Tibial nerve (tissue), 4 donors: ENCODE results near the gene ADAMTS12. TPM values are rescaled to one million over a fixed set of nuclear protein-coding genes. Genes with fewer than 3 reads are reported as not detected.

Experiments used
- DNase-seq, 2 donors: peaks; one replicate each; pipeline ENCODE4 v3.0.0-alpha.2; 2019; ENCODE audit warnings: low spot score in 2 of 2
- H3K27ac ChIP-seq, 4 donors: fragments of 200-600 bp; sonication (generic) in 3 of 4; one replicate each; pipeline ENCODE4 v1.5.1; 2017 to 2019; ENCODE audit warnings: mild to moderate bottlenecking in 1 of 4
- H3K27me3 ChIP-seq, 2 donors: fragments of 200-600 bp; sonication (generic) in 1 of 2; one replicate each; pipeline versions ENCODE4 v1.5.1 to v1.6.0; 2017 to 2019
- H3K36me3 ChIP-seq, 3 donors: fragments of 200-600 bp; sonication (generic); one replicate each; pipeline ENCODE4 v1.5.1; 2018 to 2019
- H3K4me1 ChIP-seq, 4 donors: fragments of 200-600 bp; sonication (generic) in 3 of 4; one replicate each; pipeline ENCODE4 v1.5.1; 2017 to 2019
- H3K4me3 ChIP-seq, 4 donors: fragments of 200-600 bp; sonication (generic) in 3 of 4; one replicate each; pipeline ENCODE4 v1.5.1; 2017 to 2019; ENCODE audit warnings: mild to moderate bottlenecking in 1 of 4, moderate library complexity in 1 of 4
- H3K9me3 ChIP-seq, 4 donors: fragments of 200-600 bp; sonication (generic) in 3 of 4; one replicate each; pipeline ENCODE4 v1.5.1; 2017 to 2019
- CTCF ChIP-seq, 5 experiments: fragments of 200-600 bp in 3 of 5; fragments of 450-650 bp in 2 of 5; sonication (generic) in 3 of 5; IDR thresholded peaks; one replicate each; pipeline ENCODE4 v1.5.1; 2016 to 2019; ENCODE audit warnings: antibody characterized with exemption in 5 of 5, mild to moderate bottlenecking in 3 of 5, moderate library complexity in 2 of 5
- EP300 ChIP-seq, 2 donors: sonication (generic); formaldehyde crosslinking; IDR thresholded peaks; one replicate each; pipeline ENCODE4 v1.6.1; 2017; ENCODE audit warnings: antibody characterized with exemption in 2 of 2, mild to moderate bottlenecking in 1 of 2
- POLR2A ChIP-seq, 2 donors: fragments of 450-650 bp; IDR thresholded peaks; one replicate each; pipeline ENCODE4 v1.6.1; 2017; ENCODE audit warnings: antibody characterized with exemption in 2 of 2, mild to moderate bottlenecking in 2 of 2, moderate library complexity in 2 of 2
- WGBS, 2 donors: methylation state at CpG; one replicate each; pipeline ENCODE4 v1.1.5; 2018; 5-methylcytosine and 5-hydroxymethylcytosine counted together
- total RNA-seq, 4 donors: library from RNA; depleted of rRNA; stranded (reverse); fragments of >200 nt; gene quantifications; one replicate each; pipeline ENCODE4 v1.1.0, GENCODE V29; 2016

Gene ADAMTS12
- total RNA-seq, 4 donors from 2014 or later = 7.1 to 10.4 (median 9.7) TPM

- H3K9me3 ChIP-seq = no peaks in the 10 kb centered on the region
- WGBS, 2 donors = 57 to 58% methylated on average over 3 of the region's 3 CpGs
- no peaks in the 10 kb centered on the region for H3K27me3 ChIP-seq
- no peaks in the 10 kb centered on the region for H3K36me3 ChIP-seq
- DNase-seq = no peak
- no peak overlapping the region for H3K4me3 ChIP-seq
- TF ChIP-seq POLR2A (IDR thresholded peaks at IDR 0.05) = no peak
- no peak for TF ChIP-seq EP300 (IDR thresholded peaks at IDR 0.05)
- TF ChIP-seq CTCF (IDR thresholded peaks at IDR 0.05) = no peak
- H3K27ac ChIP-seq = no peak overlapping the region
- peaks cover 0 to 5% (median 0%) of the 10 kb centered on the region in 4 donors for H3K4me1 ChIP-seq
Measured at GRCh38 chr5:33504570-33504969, 387.2 kb downstream of the ADAMTS12 start.

- H3K4me1 ChIP-seq = peaks cover 0 to 5% (median 0%) of the 10 kb centered on the region in 4 donors
- 91 to 95% methylated on average over 13 to 16 of the region's 27 CpGs for WGBS, 2 donors
- no peaks in the 10 kb centered on the region for H3K9me3 ChIP-seq
- no peak for DNase-seq
- H3K27ac ChIP-seq = no peak overlapping the region
- TF ChIP-seq CTCF (IDR thresholded peaks at IDR 0.05) = no peak
- TF ChIP-seq EP300 (IDR thresholded peaks at IDR 0.05) = no peak
- TF ChIP-seq POLR2A (IDR thresholded peaks at IDR 0.05) = no peak
- H3K27me3 ChIP-seq = no peaks in the 10 kb centered on the region
- no peak overlapping the region for H3K4me3 ChIP-seq
- no peaks in the 10 kb centered on the region for H3K36me3 ChIP-seq
Measured at GRCh38 chr5:33501899-33502298, 389.9 kb downstream of the ADAMTS12 start.

DNA sequence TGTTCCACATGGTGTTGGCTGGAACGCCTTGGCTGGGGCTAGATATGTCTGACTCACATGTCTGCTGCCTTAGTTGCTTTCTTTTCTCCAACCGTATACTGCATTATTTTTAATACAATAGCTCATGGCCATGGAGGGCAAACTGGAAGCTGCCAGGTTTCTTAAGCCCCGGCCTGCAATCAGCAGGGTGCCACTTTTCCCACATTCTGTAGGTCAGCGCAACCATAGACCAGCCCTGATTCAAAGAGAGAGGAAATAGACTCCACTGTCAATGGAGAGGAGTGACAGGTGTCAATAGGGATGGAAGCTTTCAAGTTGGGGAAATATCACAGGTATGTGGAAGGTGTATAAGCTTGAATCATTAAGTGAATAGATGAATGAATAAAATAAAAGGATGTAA is 390.5 kb downstream of the ADAMTS12 start:
- TF ChIP-seq EP300 (IDR thresholded peaks at IDR 0.05) (no peak), CTCF (IDR thresholded peaks at IDR 0.05) (no peak), POLR2A (IDR thresholded peaks at IDR 0.05) (no peak)
- Histone ChIP-seq H3K27ac (no peak overlapping the region), H3K4me1 (peaks cover 0 to 5% (median 0%) of the 10 kb centered on the region in 4 donors), H3K36me3 (no peaks in the 10 kb centered on the region), H3K9me3 (no peaks in the 10 kb centered on the region), H3K4me3 (no peak overlapping the region), H3K27me3 (no peaks in the 10 kb centered on the region)
- 91 to 92% methylated on average over 4 of the region's 4 CpGs for WGBS, 2 donors
- no peak for DNase-seq

DNA sequence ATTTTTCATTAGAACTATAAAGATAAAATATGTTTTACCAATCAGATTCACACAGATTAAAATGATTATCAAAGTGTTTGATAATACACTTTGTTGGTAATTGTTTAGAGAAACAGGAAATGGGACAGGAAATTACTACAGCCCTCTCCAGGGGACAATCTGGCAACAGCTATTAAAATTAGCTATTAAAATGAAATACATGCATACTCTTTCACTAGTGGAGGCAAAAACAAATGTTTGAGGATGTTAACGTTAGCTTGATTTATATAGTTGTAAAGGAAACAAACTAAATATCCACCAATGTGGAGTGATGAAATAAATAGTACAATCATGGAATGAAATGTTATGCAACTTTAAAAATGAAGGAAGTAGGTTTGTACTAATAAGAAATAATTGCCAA is 397.3 kb downstream of the ADAMTS12 start:
- no peak for TF ChIP-seq POLR2A (IDR thresholded peaks at IDR 0.05)
- no peak for TF ChIP-seq EP300 (IDR thresholded peaks at IDR 0.05)
- TF ChIP-seq CTCF (IDR thresholded peaks at IDR 0.05) = no peak
- Histone ChIP-seq H3K36me3 (no peaks in the 10 kb centered on the region), H3K27ac (no peak overlapping the region), H3K27me3 (no peaks in the 10 kb centered on the region), H3K9me3 (no peaks in the 10 kb centered on the region), H3K4me1 (no peaks in the 10 kb centered on the region), H3K4me3 (no peak overlapping the region)
- 5 to 17% methylated on average over 1 of the region's 1 CpG for WGBS, 2 donors
- DNase-seq = no peak

GRCh38 chr5:33491941-33492340 is 399.8 kb downstream of the ADAMTS12 start:
- Histone ChIP-seq H3K4me3 (no peak overlapping the region), H3K9me3 (no peaks in the 10 kb centered on the region), H3K27ac (no peak overlapping the region), H3K36me3 (no peaks in the 10 kb centered on the region), H3K27me3 (no peaks in the 10 kb centered on the region), H3K4me1 (no peaks in the 10 kb centered on the region)
- no peak for DNase-seq
- no peak for TF ChIP-seq POLR2A (IDR thresholded peaks at IDR 0.05)
- TF ChIP-seq CTCF (IDR thresholded peaks at IDR 0.05) = no peak
- no peak for TF ChIP-seq EP300 (IDR thresholded peaks at IDR 0.05)
